Measurements from ENCODE around the gene CGB1.

DNA sequence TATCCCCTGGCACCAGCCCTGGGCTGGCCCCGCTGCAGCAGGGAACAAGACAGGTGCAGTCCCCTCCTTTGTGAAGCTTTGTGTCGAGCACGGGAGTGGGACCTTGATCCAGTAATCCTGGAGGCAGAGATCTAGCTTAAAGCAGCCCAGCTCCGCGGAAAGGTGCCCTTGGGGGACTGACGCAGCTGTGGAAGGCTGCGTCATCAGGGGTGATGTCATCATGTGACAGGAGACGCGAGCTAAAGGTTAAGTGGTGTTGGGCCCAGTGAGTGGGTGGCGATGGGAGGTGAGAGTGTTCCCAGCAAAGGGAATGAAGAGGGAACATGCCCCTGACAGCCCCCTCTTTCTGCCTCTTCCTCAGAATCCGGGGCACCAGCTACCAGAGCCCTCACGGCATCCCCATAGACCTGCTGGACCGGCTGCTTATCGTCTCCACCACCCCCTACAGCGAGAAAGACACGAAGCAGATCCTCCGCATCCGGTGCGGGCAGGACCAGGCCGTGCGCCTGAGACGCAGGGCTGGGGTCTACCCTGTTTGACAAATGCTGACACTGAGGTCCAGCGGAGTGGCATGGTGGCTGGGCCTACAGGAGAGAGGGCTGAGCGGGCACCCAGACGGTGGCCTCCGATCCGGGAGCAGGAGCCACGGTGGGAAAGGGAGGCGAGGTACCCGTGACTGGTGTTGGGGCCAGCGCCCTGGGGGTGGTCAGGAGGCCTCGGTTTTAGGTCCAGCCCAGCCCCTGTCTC is 22.4 kb downstream of the CGB1 start:
- TF ChIP-seq ZFP3 (tag by site-specific recombination; IDR thresholded peaks at IDR 0.05; ENCODE audit: low read depth) (no peak), MYNN (tag by site-specific recombination; IDR thresholded peaks at IDR 0.05; ENCODE audit: borderline replicate concordance) (no peak), YY1 (tag by site-specific recombination; IDR thresholded peaks at IDR 0.05) (no peak), KLF10 (tag by site-specific recombination; IDR thresholded peaks at IDR 0.05) (no peak), HOXD13 (CRISPR knock-in tag; IDR thresholded peaks at IDR 0.05; ENCODE audit: borderline replicate concordance) (no peak), SCRT1 (tag by site-specific recombination; IDR thresholded peaks at IDR 0.05; ENCODE audit: borderline replicate concordance) (no peak), KLF1 (tag by site-specific recombination; IDR thresholded peaks at IDR 0.05) (no peak), TCF7L2 (IDR thresholded peaks at IDR 0.05; ENCODE audit: borderline replicate concordance, low read depth, low read length) (no peak), ZNF292 (tag by site-specific recombination; IDR thresholded peaks at IDR 0.05; ENCODE audit: borderline replicate concordance, low read depth) (no peak)
- TF ChIP-seq, protein P1, sequence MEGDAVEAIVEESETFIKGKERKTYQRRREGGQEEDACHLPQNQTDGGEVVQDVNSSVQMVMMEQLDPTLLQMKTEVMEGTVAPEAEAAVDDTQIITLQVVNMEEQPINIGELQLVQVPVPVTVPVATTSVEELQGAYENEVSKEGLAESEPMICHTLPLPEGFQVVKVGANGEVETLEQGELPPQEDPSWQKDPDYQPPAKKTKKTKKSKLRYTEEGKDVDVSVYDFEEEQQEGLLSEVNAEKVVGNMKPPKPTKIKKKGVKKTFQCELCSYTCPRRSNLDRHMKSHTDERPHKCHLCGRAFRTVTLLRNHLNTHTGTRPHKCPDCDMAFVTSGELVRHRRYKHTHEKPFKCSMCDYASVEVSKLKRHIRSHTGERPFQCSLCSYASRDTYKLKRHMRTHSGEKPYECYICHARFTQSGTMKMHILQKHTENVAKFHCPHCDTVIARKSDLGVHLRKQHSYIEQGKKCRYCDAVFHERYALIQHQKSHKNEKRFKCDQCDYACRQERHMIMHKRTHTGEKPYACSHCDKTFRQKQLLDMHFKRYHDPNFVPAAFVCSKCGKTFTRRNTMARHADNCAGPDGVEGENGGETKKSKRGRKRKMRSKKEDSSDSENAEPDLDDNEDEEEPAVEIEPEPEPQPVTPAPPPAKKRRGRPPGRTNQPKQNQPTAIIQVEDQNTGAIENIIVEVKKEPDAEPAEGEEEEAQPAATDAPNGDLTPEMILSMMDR (tag by site-specific recombination; IDR thresholded peaks at IDR 0.05): no peak
- TF ChIP-seq, protein P2, sequence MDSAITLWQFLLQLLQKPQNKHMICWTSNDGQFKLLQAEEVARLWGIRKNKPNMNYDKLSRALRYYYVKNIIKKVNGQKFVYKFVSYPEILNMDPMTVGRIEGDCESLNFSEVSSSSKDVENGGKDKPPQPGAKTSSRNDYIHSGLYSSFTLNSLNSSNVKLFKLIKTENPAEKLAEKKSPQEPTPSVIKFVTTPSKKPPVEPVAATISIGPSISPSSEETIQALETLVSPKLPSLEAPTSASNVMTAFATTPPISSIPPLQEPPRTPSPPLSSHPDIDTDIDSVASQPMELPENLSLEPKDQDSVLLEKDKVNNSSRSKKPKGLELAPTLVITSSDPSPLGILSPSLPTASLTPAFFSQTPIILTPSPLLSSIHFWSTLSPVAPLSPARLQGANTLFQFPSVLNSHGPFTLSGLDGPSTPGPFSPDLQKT (IDR thresholded peaks at IDR 0.05; ENCODE audit: borderline replicate concordance, low read depth, low read length): no peak
- TF ChIP-seq, protein P3, sequence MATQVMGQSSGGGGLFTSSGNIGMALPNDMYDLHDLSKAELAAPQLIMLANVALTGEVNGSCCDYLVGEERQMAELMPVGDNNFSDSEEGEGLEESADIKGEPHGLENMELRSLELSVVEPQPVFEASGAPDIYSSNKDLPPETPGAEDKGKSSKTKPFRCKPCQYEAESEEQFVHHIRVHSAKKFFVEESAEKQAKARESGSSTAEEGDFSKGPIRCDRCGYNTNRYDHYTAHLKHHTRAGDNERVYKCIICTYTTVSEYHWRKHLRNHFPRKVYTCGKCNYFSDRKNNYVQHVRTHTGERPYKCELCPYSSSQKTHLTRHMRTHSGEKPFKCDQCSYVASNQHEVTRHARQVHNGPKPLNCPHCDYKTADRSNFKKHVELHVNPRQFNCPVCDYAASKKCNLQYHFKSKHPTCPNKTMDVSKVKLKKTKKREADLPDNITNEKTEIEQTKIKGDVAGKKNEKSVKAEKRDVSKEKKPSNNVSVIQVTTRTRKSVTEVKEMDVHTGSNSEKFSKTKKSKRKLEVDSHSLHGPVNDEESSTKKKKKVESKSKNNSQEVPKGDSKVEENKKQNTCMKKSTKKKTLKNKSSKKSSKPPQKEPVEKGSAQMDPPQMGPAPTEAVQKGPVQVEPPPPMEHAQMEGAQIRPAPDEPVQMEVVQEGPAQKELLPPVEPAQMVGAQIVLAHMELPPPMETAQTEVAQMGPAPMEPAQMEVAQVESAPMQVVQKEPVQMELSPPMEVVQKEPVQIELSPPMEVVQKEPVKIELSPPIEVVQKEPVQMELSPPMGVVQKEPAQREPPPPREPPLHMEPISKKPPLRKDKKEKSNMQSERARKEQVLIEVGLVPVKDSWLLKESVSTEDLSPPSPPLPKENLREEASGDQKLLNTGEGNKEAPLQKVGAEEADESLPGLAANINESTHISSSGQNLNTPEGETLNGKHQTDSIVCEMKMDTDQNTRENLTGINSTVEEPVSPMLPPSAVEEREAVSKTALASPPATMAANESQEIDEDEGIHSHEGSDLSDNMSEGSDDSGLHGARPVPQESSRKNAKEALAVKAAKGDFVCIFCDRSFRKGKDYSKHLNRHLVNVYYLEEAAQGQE (tag by site-specific recombination; IDR thresholded peaks at IDR 0.05): no peak
- TF ChIP-seq, protein P4, sequence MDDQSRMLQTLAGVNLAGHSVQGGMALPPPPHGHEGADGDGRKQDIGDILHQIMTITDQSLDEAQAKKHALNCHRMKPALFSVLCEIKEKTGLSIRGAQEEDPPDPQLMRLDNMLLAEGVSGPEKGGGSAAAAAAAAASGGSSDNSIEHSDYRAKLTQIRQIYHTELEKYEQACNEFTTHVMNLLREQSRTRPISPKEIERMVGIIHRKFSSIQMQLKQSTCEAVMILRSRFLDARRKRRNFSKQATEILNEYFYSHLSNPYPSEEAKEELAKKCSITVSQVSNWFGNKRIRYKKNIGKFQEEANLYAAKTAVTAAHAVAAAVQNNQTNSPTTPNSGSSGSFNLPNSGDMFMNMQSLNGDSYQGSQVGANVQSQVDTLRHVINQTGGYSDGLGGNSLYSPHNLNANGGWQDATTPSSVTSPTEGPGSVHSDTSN (CRISPR knock-in tag; IDR thresholded peaks at IDR 0.05): no peak
